ENCODE data around the gene VAV2.

The VAV2 gene

GRCh38 chr9:133742849-133743444, 249.2 kb downstream of the VAV2 start:
- no peak overlapping the region for H3K9ac ChIP-seq
- H3K27me3 ChIP-seq: 0 out of 22 replicates have a peak, but pooled peaks cover 0 to 6% (median 0%) of the 10 kb centered on the region in 11 experiments
- H4K20me1 ChIP-seq: 0 out of 22 replicates have a peak, but pooled peaks cover 0 to 4% (median 0%) of the 10 kb centered on the region in 11 experiments
- no peak for TF ChIP-seq Cebpa-rat (IDR thresholded peaks at IDR 0.05)
- no peaks in the 10 kb centered on the region for H3K36me3 ChIP-seq
- no peak overlapping the region for H3K4me3 ChIP-seq
- peaks cover 12 to 21% (median 17%) of the 10 kb centered on the region in 10 experiments for H3K4me1 ChIP-seq
- no peak overlapping the region for H3K4me2 ChIP-seq
- H3K27ac ChIP-seq: no peak overlapping the region
- H3K9me3 ChIP-seq (replicated peaks in 1 of 11): peaks cover 0 to 11% (median 5%) of the 10 kb centered on the region in 11 experiments; a peak in 6 of 22 replicates

- Histone ChIP-seq H3K36me3 (no peaks in the 10 kb centered on the region), H3K9ac (no peak overlapping the region), H3K4me1 (peaks cover 19 to 28% (median 24%) of the 10 kb centered on the region in 10 experiments), H3K27ac (no peak overlapping the region), H3K27me3 (0 out of 22 replicates have a peak, but pooled peaks cover 0 to 6% (median 0%) of the 10 kb centered on the region in 11 experiments), H4K20me1 (peaks cover 0 to 7% (median 0%) of the 10 kb centered on the region in 11 experiments; a peak in 1 of 22 replicates), H3K9me3 (replicated peaks in 1 of 11) (peaks cover 0 to 11% (median 5%) of the 10 kb centered on the region in 11 experiments; a peak in 6 of 22 replicates), H3K4me3 (no peak overlapping the region), H3K4me2 (no peak overlapping the region)
- no peak for TF ChIP-seq Cebpa-rat (IDR thresholded peaks at IDR 0.05)
These were observed 249.9 kb downstream of the VAV2 start for GRCh38 chr9:133742251-133742650.

GRCh38 chr9:133741716-133742115, 250.4 kb downstream of the VAV2 start:
- H4K20me1 ChIP-seq: peaks cover 0 to 12% (median 0%) of the 10 kb centered on the region in 11 experiments; a peak in 4 of 22 replicates
- H3K36me3 ChIP-seq: no peaks in the 10 kb centered on the region
- H3K27me3 ChIP-seq: peaks cover 0 to 6% (median 0%) of the 10 kb centered on the region in 11 experiments; a peak in 1 of 22 replicates
- peaks cover 0 to 11% (median 5%) of the 10 kb centered on the region in 11 experiments; a peak in 5 of 22 replicates for H3K9me3 ChIP-seq (replicated peaks in 1 of 11)
- no peak overlapping the region for H3K9ac ChIP-seq
- no peak overlapping the region for H3K4me3 ChIP-seq
- TF ChIP-seq Cebpa-rat (IDR thresholded peaks at IDR 0.05): no peak
- H3K4me2 ChIP-seq: no peak overlapping the region
- no peak overlapping the region for H3K27ac ChIP-seq
- H3K4me1 ChIP-seq: peaks cover 24 to 33% (median 30%) of the 10 kb centered on the region in 10 experiments

GRCh38 chr9:133740911-133741310, 251.2 kb downstream of the VAV2 start:
- no peak overlapping the region for H3K27ac ChIP-seq
- no peak for TF ChIP-seq Cebpa-rat (IDR thresholded peaks at IDR 0.05)
- H3K27me3 ChIP-seq: peaks cover 0 to 6% (median 0%) of the 10 kb centered on the region in 11 experiments; a peak in 1 of 22 replicates

GRCh38 chr9:133739408-133740280, 252.5 kb downstream of the VAV2 start:
- Histone ChIP-seq H3K27me3 (peaks cover 0 to 10% (median 0%) of the 10 kb centered on the region in 11 experiments; a peak in 3 of 22 replicates), H3K4me1 (peaks cover 41 to 54% (median 50%) of the 10 kb centered on the region in 10 experiments), H3K4me3 (no peak overlapping the region), H3K9me3 (replicated peaks in 1 of 11) (no peaks in the 10 kb centered on the region), H3K27ac (no peak overlapping the region), H3K36me3 (no peaks in the 10 kb centered on the region), H3K4me2 (peak overlapping the region in 8 of 11 experiments; percentile 89 to 100 (median 96); a peak in 14 of 22 replicates), H4K20me1 (peaks cover 0 to 23% (median 7%) of the 10 kb centered on the region in 11 experiments; a peak in 12 of 22 replicates), H3K9ac (no peak overlapping the region)
- TF ChIP-seq Cebpa-rat (IDR thresholded peaks at IDR 0.05): no peak

More at GRCh38 chr9:133740911-133741310, 251.2 kb downstream of the VAV2 start:
- Histone ChIP-seq H3K4me1 (peaks cover 29 to 41% (median 38%) of the 10 kb centered on the region in 10 experiments), H4K20me1 (peaks cover 0 to 12% (median 0%) of the 10 kb centered on the region in 11 experiments; a peak in 4 of 22 replicates), H3K36me3 (no peaks in the 10 kb centered on the region), H3K4me3 (no peak overlapping the region), H3K4me2 (peak overlapping the region in 1 of 11 experiments; percentile 10; a peak in 1 of 22 replicates), H3K9ac (no peak overlapping the region), H3K9me3 (replicated peaks in 1 of 11) (peaks cover 0 to 3% (median under 1%) of the 10 kb centered on the region in 11 experiments; a peak in 3 of 22 replicates)

DNA sequence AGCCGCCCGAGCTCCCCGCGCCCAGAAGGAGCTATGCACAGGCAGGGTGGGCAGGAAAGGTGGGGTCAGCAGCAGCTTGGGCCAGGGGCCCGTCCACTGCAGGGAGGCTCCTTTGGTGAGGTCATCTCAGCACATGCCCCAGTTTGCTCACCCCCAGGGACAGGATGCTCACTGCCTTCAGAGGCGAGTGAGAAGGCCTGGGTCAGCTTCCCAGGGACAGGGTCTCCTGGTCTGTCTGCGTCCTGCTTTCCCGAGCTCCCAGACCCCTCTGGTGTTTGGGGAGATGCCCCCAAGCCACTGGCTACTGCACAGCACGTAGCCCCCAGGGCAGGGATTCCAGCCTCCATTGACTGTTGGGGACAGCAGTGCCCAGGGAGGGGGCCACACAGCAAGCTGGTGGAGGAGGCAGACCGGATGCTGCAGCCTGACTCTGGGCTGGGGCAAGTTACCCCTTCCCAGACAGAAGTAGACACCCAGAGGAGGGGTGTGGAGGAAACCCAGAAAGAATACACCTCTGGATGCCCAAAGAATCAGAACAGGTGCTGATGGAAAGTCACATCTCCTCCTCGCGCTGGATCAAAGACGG, 253.4 kb downstream of the VAV2 start:
- peak overlapping the region in 8 of 11 experiments; percentile 3 to 56 (median 48); a peak in 9 of 22 replicates for H3K9ac ChIP-seq
- H3K36me3 ChIP-seq: no peaks in the 10 kb centered on the region
- peak overlapping the region; percentile 81 to 100 (median 94) for H3K4me2 ChIP-seq
- H3K9me3 ChIP-seq (replicated peaks in 1 of 11): no peaks in the 10 kb centered on the region
- peak overlapping the region in 2 of 11 experiments; percentile 25 to 41; a peak in 1 of 22 replicates for H3K27ac ChIP-seq
- H3K4me3 ChIP-seq: peak overlapping the region in 9 of 10 experiments; percentile 29 to 68 (median 44); a peak in 14 of 20 replicates
- H4K20me1 ChIP-seq: peaks cover 0 to 28% (median 12%) of the 10 kb centered on the region in 11 experiments; a peak in 13 of 22 replicates
- H3K27me3 ChIP-seq: peaks cover 0 to 12% (median 0%) of the 10 kb centered on the region in 11 experiments; a peak in 3 of 22 replicates
- no peak for TF ChIP-seq Cebpa-rat (IDR thresholded peaks at IDR 0.05)
- peaks cover 45 to 63% (median 59%) of the 10 kb centered on the region in 10 experiments for H3K4me1 ChIP-seq

GRCh38 chr9:133737774-133738639, 254.1 kb downstream of the VAV2 start, which contains the start of gene SARDH:
Gene SARDH (minus strand): TSS chr9:133738352. CDS start chr9:133734173, 4,179 bp downstream.
- Histone ChIP-seq H3K4me3 (peak within 1 kb of the TSS; percentile 29 to 68 (median 44); a peak in 18 of 20 replicates), H3K4me1 (peaks cover 45 to 70% (median 63%) of the 10 kb centered on the region in 10 experiments), H4K20me1 (peaks cover 0 to 31% (median 19%) of the 10 kb centered on the region in 11 experiments; a peak in 13 of 22 replicates), H3K9me3 (replicated peaks in 1 of 11) (no peaks in the 10 kb centered on the region), H3K4me2 (peak within 1 kb of the TSS; percentile 81 to 100 (median 94)), H3K27ac (peak within 1 kb of the TSS in 7 of 11 experiments; percentile 1 to 41 (median 25); a peak in 9 of 22 replicates), H3K36me3 (no peaks in the 10 kb centered on the region), H3K9ac (peak within 1 kb of the TSS; percentile 3 to 56 (median 45); a peak in 16 of 22 replicates), H3K27me3 (peaks cover 0 to 12% (median 0%) of the 10 kb centered on the region in 11 experiments; a peak in 3 of 22 replicates)
- no peak for TF ChIP-seq Cebpa-rat (IDR thresholded peaks at IDR 0.05)
